Type B pancreatic cell (in vitro differentiated cells): ENCODE data around the gene PTPN13. TPM values are rescaled to one million over a fixed set of nuclear protein-coding genes. Genes with fewer than 3 reads are reported as not detected.

ENCODE experiments used
- DNase-seq: peaks from one replicate; pipeline ENCODE4 v3.0.0; 2021; ENCODE audit warnings: mixed read lengths; ENCODE audit not compliant: unreplicated experiment; ENCODE audit errors: extremely low spot score
- H3K27ac Mint-ChIP-seq: 2 replicates; pipeline ENCODE4 v1.8.0; 2021; ENCODE audit warnings: mild to moderate bottlenecking, mixed read lengths
- H3K27me3 Mint-ChIP-seq: 2 replicates; pipeline ENCODE4 v1.8.0; 2021; ENCODE audit warnings: mixed read lengths
- H3K36me3 Mint-ChIP-seq: 2 replicates; pipeline ENCODE4 v1.8.0; 2021; ENCODE audit warnings: mixed read lengths
- H3K4me1 Mint-ChIP-seq: one replicate; pipeline ENCODE4 v1.8.0; 2021; ENCODE audit warnings: mixed read lengths; ENCODE audit not compliant: unreplicated experiment
- H3K4me3 Mint-ChIP-seq: 2 replicates; pipeline ENCODE4 v1.8.0; 2021; ENCODE audit warnings: mild to moderate bottlenecking, mixed read lengths
- H3K9me3 Mint-ChIP-seq: 2 replicates; pipeline ENCODE4 v1.8.0; 2021; ENCODE audit warnings: mixed read lengths
- CTCF ChIP-seq: fragments of 200-600 bp; sonication (generic); conservative IDR thresholded peaks from 2 replicates; pipeline ENCODE4 v1.5.0; 2021; ENCODE audit warnings: antibody characterized with exemption, mild to moderate bottlenecking
- total RNA-seq: library from RNA; stranded (reverse); gene quantifications from 2 replicates; pipeline ENCODE4 v1.2.1, GENCODE V29; 2021; ENCODE audit warnings: low replicate concordance

The PTPN13 gene
- total RNA-seq, 1 donor from 2014 or later, result 69.0 TPM

- Mint-ChIP-seq H3K27me3 (no peaks in the 10 kb centered on the region), H3K9me3 (peaks cover 5% of the 10 kb centered on the region), H3K4me3 (no peak overlapping the region), H3K36me3 (peaks cover 4% of the 10 kb centered on the region), H3K27ac (no peak overlapping the region), H3K4me1 (peaks cover 4% of the 10 kb centered on the region)
- DNase-seq, result no peak
- no peak for TF ChIP-seq CTCF
Observed at GRCh38 chr4:86579941-86580340, 14.2 kb upstream of the PTPN13 start.

- Mint-ChIP-seq H3K27ac (no peak overlapping the region), H3K4me1 (peaks cover 10% of the 10 kb centered on the region), H3K4me3 (no peak overlapping the region), H3K9me3 (peaks cover under 1% of the 10 kb centered on the region), H3K27me3 (no peaks in the 10 kb centered on the region), H3K36me3 (no peaks in the 10 kb centered on the region)
- no peak for TF ChIP-seq CTCF
- DNase-seq, result no peak
Observed at GRCh38 chr4:86582410-86582809, 11.7 kb upstream of the PTPN13 start.

- H3K9me3 Mint-ChIP-seq, result no peaks in the 10 kb centered on the region
- H3K27ac Mint-ChIP-seq, result peak overlapping the region; percentile 95
- no peak for DNase-seq
- H3K27me3 Mint-ChIP-seq, result no peaks in the 10 kb centered on the region
- peaks cover 12% of the 10 kb centered on the region for H3K4me1 Mint-ChIP-seq
- TF ChIP-seq CTCF, result no peak
- H3K4me3 Mint-ChIP-seq, result peak overlapping the region; percentile 3
- H3K36me3 Mint-ChIP-seq, result no peaks in the 10 kb centered on the region
Observed at GRCh38 chr4:86586160-86586572, 7.9 kb upstream of the PTPN13 start.

GRCh38 chr4:86586626-86587380 lies 7.3 kb upstream of the PTPN13 start:
- DNase-seq, result no peak
- Mint-ChIP-seq H3K36me3 (no peaks in the 10 kb centered on the region), H3K9me3 (no peaks in the 10 kb centered on the region), H3K4me1 (peaks cover 12% of the 10 kb centered on the region), H3K4me3 (peak overlapping the region; percentile 6), H3K27ac (peak overlapping the region; percentile 95), H3K27me3 (no peaks in the 10 kb centered on the region)
- no peak for TF ChIP-seq CTCF

- no peaks in the 10 kb centered on the region for H3K9me3 Mint-ChIP-seq
- H3K4me3 Mint-ChIP-seq, result peak overlapping the region; percentile 6
- TF ChIP-seq CTCF, result no peak
- peaks cover 15% of the 10 kb centered on the region for H3K4me1 Mint-ChIP-seq
- peak overlapping the region; percentile 95 for H3K27ac Mint-ChIP-seq
- DNase-seq, result no peak
- no peaks in the 10 kb centered on the region for H3K27me3 Mint-ChIP-seq
- no peaks in the 10 kb centered on the region for H3K36me3 Mint-ChIP-seq
Observed at GRCh38 chr4:86587381-86588140, 6.6 kb upstream of the PTPN13 start.
